Astrocyte of the hippocampus (primary cell): Measurements from ENCODE around the gene GNL2.
"Not testable (repeated sequence)": the region's sequence is repeated elsewhere in the genome, so short reads cannot be mapped to it uniquely, and the experiment has no call there.

Experiments used
- DNase-seq: peaks from one replicate; pipeline ENCODE4 v3.0.0; 2011; ENCODE audit warnings: low read depth, low spot score

GNL2 gene

GRCh38 chr1:37609002-37609401, 13.3 kb upstream of the GNL2 start:
- no peak for DNase-seq

GRCh38 chr1:37606481-37607263, 10.9 kb upstream of the GNL2 start:
- DNase-seq, result peak; percentile 14

DNA sequence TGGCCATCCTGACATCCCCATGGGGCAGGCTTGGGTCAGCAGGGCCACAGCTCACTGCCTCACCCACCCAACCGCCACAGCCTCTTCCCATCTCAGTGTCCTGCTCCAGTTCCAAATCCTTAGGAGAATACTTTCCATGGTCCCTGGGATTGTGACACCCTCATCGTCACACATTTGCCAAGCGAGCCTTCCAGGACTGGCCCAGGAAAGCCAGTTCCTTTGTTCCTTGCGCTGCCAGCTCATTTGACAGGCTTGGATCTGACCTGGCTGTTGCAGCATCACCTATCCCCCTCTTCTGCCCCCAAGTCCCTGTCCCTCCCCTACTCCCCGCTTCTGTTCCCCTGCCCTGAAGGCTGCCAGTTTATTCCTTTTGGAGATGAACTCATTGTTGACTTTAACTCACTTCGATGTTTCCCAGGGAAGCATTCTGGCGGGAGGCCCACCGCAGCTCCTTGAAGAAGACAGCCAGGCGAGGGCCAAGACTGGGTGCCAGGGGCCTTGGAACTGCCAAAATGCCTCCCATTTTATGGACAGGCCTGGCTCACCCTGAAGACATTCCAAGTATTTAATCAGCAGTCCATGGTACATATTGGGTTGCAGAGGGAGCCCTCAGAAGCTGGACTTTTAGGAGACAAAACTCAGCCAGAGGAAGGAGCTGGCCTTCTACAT, 10.2 kb upstream of the GNL2 start:
- no peak for DNase-seq

DNA sequence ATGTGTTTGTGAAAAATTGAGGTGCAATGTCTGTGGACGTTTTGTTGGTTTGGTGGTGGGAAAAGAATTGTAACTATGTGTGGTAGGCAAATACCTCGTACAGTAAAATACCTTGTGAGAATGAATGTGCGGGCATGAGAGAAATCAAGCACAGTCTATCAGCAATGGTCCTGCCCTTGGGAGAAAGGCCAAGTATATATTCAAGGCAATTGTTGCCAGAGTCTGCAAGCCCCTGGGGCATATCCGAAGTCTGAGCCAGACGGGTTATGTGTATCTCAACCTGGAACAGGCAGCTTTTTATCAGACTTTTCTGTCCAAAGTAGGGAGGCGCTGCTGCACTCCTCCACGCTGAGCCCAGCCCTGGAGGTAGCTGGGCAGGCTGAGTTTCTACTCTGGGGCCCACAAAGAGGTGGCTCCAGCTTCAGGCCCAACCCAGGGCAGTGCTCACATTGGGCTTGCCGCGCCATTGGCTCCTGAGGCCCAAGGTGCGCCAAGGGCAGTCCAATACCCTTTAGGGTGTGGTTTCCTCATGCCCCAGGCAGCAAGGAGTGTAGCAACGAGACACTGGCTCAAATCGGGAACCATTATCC, 9.4 kb upstream of the GNL2 start:
- DNase-seq, result peak; percentile 31

DNA sequence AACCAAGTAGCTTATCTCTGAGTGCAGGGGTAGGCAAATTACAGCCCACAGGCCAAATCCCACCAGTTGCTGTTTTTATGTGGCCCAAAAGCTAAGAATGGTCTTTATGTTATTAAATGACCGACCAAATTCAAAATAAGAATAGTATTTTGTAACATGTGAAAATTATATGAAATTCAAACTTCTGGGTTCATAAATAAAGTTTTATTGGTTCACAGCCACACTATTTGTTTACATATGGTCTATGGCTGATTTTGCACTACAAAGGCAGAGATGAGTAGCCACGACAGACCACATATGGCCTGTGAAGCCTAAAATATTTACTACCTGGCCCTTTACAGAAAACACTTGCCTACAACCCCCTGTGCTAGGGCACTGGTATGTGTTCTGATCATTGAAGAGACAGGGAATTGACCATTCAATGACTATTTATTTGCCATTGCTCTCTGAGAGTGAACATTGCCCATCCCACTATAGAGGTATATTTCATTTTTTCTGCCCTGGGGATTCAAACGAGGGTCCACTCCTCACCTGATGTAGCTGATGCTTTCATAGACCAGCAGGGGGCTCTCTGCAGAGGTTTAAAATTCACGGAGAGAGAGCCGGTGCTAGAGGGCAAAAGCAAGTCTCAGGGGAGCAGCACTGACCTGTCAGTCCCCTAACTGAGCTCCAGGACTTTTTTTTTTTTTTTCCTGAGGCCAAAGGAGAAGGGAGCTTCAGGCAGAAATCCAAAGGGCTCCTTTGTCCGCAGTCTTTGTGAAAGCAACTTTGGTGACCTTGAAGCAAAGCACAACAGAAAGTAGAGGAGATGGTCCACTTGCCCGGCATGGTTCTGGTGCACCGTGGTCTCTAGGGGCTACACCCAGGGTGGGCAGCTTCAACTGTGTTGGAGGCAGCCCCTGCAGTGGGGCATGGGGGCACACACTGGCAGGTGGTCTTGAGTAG, 7.3 kb upstream of the GNL2 start:
- DNase-seq, result peak; percentile 49

- no peak for DNase-seq
Measured at GRCh38 chr1:37601441-37601840, 5.7 kb upstream of the GNL2 start.

- no peak for DNase-seq
Measured at GRCh38 chr1:37599940-37600339, 4.2 kb upstream of the GNL2 start.

DNA sequence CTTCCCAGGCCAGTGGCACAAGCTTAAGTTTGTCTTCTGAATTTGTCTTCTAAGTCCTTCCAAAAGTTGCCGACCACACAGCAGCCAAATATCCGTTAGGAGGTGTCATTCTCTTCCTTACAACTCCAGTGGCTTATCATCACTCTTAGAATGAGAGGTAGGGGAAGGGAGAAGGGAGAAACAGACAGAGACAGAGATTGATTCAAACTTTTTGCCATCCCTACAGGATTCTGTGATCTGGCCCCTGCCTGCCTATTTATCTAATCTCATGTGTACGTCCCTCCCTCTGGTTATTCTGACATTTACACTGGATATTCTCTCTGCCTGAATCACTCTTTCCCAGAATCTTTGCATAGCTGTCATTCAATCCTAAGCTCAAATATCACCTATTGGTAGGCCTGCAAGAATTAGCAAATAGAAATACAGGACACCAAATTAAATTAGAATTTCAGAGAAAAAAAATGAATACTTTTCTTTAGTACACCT, 488 bp upstream of the GNL2 start:
- no peak for DNase-seq

- no peak for DNase-seq
Measured at GRCh38 chr1:37593726-37594125, 2.0 kb downstream of the GNL2 start.

GRCh38 chr1:37588939-37589338, 6.8 kb downstream of the GNL2 start:
- DNase-seq, result no peak

GRCh38 chr1:37584544-37584943, 11.2 kb downstream of the GNL2 start:
- not testable (repeated sequence) for DNase-seq

DNA sequence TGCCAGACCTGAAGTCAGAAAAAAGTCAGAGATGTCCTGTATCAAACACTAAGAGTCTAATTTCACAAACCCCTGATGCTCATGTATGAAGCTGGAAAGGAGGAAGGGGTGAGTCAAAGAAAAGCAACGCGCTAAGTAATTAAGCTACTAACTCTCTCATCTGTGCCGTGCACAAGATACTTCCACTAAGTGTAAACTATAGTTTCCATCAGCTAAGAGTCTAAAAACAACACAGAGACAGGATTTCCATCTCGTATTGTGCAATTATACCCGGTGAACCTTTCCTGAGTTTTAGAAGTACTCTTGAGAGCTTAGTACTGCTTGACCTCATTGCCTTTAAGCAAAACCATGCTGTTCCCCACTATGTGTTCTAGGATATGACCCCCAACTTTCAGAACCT, 20.0 kb downstream of the GNL2 start:
- DNase-seq, result no peak

GRCh38 chr1:37574834-37575480, 20.8 kb downstream of the GNL2 start:
- DNase-seq, result peak; percentile 41

- no peak for DNase-seq
Measured at GRCh38 chr1:37570528-37571334, 25.0 kb downstream of the GNL2 start.

- DNase-seq, result no peak
Measured at GRCh38 chr1:37567023-37567422, 28.7 kb downstream of the GNL2 start.

GRCh38 chr1:37564892-37565291, 30.8 kb downstream of the GNL2 start:
- no peak for DNase-seq

GRCh38 chr1:37562984-37563383, 32.8 kb downstream of the GNL2 start:
- no peak for DNase-seq

DNA sequence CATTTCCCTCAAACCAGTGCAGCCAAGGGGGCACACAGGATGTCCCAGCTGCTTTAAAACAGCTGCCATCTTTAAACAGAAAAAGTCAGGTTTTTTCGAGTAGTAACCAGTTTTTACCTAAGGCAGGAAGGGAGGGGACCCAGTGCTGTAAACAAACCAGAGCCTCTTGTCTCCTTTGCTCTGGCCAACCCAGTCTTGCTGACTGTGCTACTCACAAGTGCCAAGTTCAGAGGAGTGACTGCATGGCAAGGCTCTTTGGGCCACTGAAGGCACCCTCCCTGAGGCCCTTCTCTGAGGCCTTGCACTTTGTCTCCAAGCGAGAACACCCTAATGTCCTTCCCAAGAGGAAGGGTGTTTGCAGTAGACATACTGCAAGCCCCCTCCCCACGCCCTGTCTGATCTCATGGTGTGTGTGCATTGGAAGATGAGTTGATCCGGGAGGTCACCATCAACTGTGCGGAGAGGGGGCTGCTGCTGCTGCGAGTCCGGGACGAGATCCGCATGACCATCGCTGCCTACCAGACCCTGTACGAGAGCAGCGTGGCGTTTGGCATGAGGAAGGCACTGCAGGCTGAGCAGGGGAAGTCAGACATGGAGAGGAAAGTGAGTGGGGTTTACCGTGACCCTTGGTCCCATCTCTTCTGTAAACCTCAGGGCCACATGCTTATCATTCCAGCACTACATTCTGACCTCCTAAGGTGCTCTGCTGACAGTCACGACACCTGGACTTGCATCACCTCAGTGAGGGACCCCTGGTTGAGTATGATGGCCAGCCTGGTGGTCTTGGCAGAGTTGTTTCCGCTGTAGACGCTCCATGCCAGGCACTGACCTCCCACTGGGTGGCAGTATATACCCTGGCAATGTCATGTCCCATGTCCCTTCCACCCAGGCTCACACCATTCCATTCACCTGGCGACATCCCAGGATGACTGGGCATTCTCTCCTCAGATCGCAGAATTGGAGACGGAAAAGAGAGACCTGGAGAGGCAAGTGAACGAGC, 34.3 kb downstream of the GNL2 start:
- DNase-seq, result no peak
